ENCODE measurements around the gene FAM124B.

DNA sequence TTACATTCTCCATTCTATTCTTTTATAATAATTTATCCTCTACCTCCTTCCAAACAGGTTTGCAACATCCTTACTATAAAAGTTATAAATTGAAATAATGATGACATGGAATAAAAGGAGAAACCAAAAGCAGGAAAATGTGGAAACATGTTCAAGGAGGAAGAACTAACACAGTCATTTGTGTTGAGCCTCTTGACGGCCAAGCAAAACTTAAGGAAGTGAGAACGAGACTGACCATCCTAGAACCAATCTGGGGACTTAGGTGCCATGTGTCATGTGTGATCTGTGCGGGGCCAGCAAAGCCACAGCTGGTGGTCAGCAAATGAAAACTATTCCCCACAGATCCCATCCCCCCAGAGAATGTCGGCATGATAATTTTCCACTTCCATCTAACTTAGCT lies 25.6 kb upstream of the FAM124B start:
- TF ChIP-seq, protein P1, sequence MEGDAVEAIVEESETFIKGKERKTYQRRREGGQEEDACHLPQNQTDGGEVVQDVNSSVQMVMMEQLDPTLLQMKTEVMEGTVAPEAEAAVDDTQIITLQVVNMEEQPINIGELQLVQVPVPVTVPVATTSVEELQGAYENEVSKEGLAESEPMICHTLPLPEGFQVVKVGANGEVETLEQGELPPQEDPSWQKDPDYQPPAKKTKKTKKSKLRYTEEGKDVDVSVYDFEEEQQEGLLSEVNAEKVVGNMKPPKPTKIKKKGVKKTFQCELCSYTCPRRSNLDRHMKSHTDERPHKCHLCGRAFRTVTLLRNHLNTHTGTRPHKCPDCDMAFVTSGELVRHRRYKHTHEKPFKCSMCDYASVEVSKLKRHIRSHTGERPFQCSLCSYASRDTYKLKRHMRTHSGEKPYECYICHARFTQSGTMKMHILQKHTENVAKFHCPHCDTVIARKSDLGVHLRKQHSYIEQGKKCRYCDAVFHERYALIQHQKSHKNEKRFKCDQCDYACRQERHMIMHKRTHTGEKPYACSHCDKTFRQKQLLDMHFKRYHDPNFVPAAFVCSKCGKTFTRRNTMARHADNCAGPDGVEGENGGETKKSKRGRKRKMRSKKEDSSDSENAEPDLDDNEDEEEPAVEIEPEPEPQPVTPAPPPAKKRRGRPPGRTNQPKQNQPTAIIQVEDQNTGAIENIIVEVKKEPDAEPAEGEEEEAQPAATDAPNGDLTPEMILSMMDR (optimal IDR thresholded peaks at IDR 0.05 in 1 of 3, IDR thresholded peaks at IDR 0.05 in 1 of 3, conservative IDR thresholded peaks at IDR 0.05 in 1 of 3; ENCODE audit: extremely low read depth in 1 of 3, insufficient read depth in 2 of 3, low read length in 3 of 3) = no peak
- no peak for TF ChIP-seq EZH2 (IDR thresholded peaks at IDR 0.05; ENCODE audit: low read length)

Data from keratinocyte (primary cell).